ENCODE measurements around the gene ANKRD13A. TPM values are rescaled to one million over a fixed set of nuclear protein-coding genes. Genes with fewer than 3 reads are reported as not detected.
A peak's percentile ranks its signal among the peaks of the same experiment; 100 is the strongest.
"Not testable (repeated sequence)": the region's sequence is repeated elsewhere in the genome, so short reads cannot be mapped to it uniquely, and the experiment has no call there.

ANKRD13A gene
- total RNA-seq, 2 donors from 2014 or later, result 65.3 to 68.3 TPM

- ATAC-seq (no peak), DNase-seq (no peak)
- intact Hi-C loops (cut with DNase I, micrococcal nuclease), result no loop called here
Measured at GRCh38 chr12:110001596-110001995, 2.4 kb downstream of the ANKRD13A start.

GRCh38 chr12:110002676-110003515 is 3.7 kb downstream of the ANKRD13A start:
- ATAC-seq (peak; percentile 8), DNase-seq (no peak)
- intact Hi-C loops (cut with DNase I, micrococcal nuclease), result no loop called here

GRCh38 chr12:110004598-110004997 is 5.4 kb downstream of the ANKRD13A start:
- DNase-seq (no peak), ATAC-seq (peak; percentile 84)
- intact Hi-C loops (cut with DNase I, micrococcal nuclease), result no loop called here

- ATAC-seq (peak; percentile 16), DNase-seq (peak in 1 of 2 donors; percentile 33)
Measured at GRCh38 chr12:110005319-110005973, 6.2 kb downstream of the ANKRD13A start.

GRCh38 chr12:110006115-110006514 is 6.9 kb downstream of the ANKRD13A start:
- DNase-seq (no peak), ATAC-seq (no peak)
- intact Hi-C loops (cut with DNase I, micrococcal nuclease), result no loop called here

More at GRCh38 chr12:110005319-110005973, 6.2 kb downstream of the ANKRD13A start:
- intact Hi-C loops (cut with DNase I, micrococcal nuclease), result no loop called here

- ATAC-seq, result no peak
- no peak for DNase-seq
- intact Hi-C loops (cut with DNase I, micrococcal nuclease), result no loop called here
Measured at GRCh38 chr12:110007881-110008280, 8.7 kb downstream of the ANKRD13A start.

GRCh38 chr12:110008681-110009398 is 9.6 kb downstream of the ANKRD13A start:
- ATAC-seq; DNase-seq; intact Hi-C loops (cut with DNase I, micrococcal nuclease): not testable (repeated sequence)

GRCh38 chr12:110010853-110011723 is 11.9 kb downstream of the ANKRD13A start:
- DNase-seq, result no peak
- ATAC-seq, result peak; percentile 76
- intact Hi-C loops (cut with DNase I, micrococcal nuclease), result no loop called here

GRCh38 chr12:110012137-110012536 is 12.9 kb downstream of the ANKRD13A start:
- DNase-seq, result peak in 1 of 2 donors; percentile 56
- intact Hi-C loops (cut with DNase I, micrococcal nuclease), result no loop called here
- peak; percentile 70 for ATAC-seq

GRCh38 chr12:110012659-110013058 is 13.4 kb downstream of the ANKRD13A start:
- DNase-seq (no peak), ATAC-seq (no peak)
- intact Hi-C loops (cut with DNase I, micrococcal nuclease), result no loop called here

GRCh38 chr12:110015132-110015531 is 15.9 kb downstream of the ANKRD13A start:
- intact Hi-C loops (cut with DNase I, micrococcal nuclease), result no loop called here
- no peak for DNase-seq
- no peak for ATAC-seq

- no peak for DNase-seq
- ATAC-seq, result no peak
- intact Hi-C loops (cut with DNase I, micrococcal nuclease), result no loop called here
Measured at GRCh38 chr12:110020956-110021355, 21.7 kb downstream of the ANKRD13A start.

GRCh38 chr12:110023059-110023980 is 24.1 kb downstream of the ANKRD13A start:
- no peak for DNase-seq
- intact Hi-C loops (cut with DNase I, micrococcal nuclease), result no loop called here
- ATAC-seq, result no peak

GRCh38 chr12:110024051-110024450 is 24.8 kb downstream of the ANKRD13A start:
- no peak for ATAC-seq

GRCh38 chr12:110028323-110028722 is 29.1 kb downstream of the ANKRD13A start:
- no peak for ATAC-seq
- intact Hi-C loops (cut with DNase I, micrococcal nuclease), result no loop called here
- no peak for DNase-seq

More at GRCh38 chr12:110024051-110024450, 24.8 kb downstream of the ANKRD13A start:
- intact Hi-C loops (cut with DNase I, micrococcal nuclease), result no loop called here
- no peak for DNase-seq

- intact Hi-C loops (cut with DNase I, micrococcal nuclease), result no loop called here
- ATAC-seq (no peak), DNase-seq (no peak)
Measured at GRCh38 chr12:110029290-110029815, 30.1 kb downstream of the ANKRD13A start.

GRCh38 chr12:110033888-110034287 is 34.7 kb downstream of the ANKRD13A start:
- ATAC-seq (no peak), DNase-seq (no peak)
- intact Hi-C loops (cut with DNase I, micrococcal nuclease), result no loop called here
